Aorta (tissue), 5 donors: ENCODE results near the gene NAPB. TPM values are rescaled to one million over a fixed set of nuclear protein-coding genes. Genes with fewer than 3 reads are reported as not detected.

Experiments
- ATAC-seq: fragments of 200-7000 bp; cut with Tn5 transposase; one replicate; pipeline ENCODE4 v1.9.1; 2022; ENCODE audit warnings: moderate library complexity; ENCODE audit not compliant: low FRiP score
- DNase-seq, 2 donors: peaks; one replicate each; pipeline ENCODE4 v3.0.0-alpha.2; 2020
- H3K27ac ChIP-seq, 2 donors: one replicate each; pipeline ENCODE4 v1.5.1; 2013; ENCODE audit warnings: low read length in 2 of 2, mild to moderate bottlenecking in 2 of 2, moderate library complexity in 2 of 2, control low read depth in 1 of 2, inconsistent platforms in 1 of 2, low read depth in 1 of 2
- H3K27me3 ChIP-seq, 2 donors: one replicate each; pipeline ENCODE4 v1.6.1; 2013; ENCODE audit warnings: control low read depth in 1 of 2, low read length in 1 of 2, mild to moderate bottlenecking in 1 of 2, moderate library complexity in 1 of 2; ENCODE audit not compliant: insufficient read depth in 2 of 2, control insufficient read depth in 1 of 2
- H3K36me3 ChIP-seq, 2 donors: one replicate each; pipeline ENCODE4 v1.6.1; 2013; ENCODE audit warnings: control low read depth in 1 of 2, low read length in 1 of 2, mild to moderate bottlenecking in 1 of 2; ENCODE audit not compliant: insufficient read depth in 2 of 2, control insufficient read depth in 1 of 2
- H3K4me1 ChIP-seq, 2 donors: one replicate each; pipeline ENCODE4 v1.6.1; 2013; ENCODE audit warnings: low read length in 2 of 2, control low read depth in 1 of 2, mild to moderate bottlenecking in 1 of 2, moderate library complexity in 1 of 2; ENCODE audit not compliant: insufficient read depth in 2 of 2, control insufficient read depth in 1 of 2
- H3K4me3 ChIP-seq, 2 donors: one replicate each; pipeline ENCODE4 v1.5.1; 2013; ENCODE audit warnings: low read length in 2 of 2, control low read depth in 1 of 2, mild to moderate bottlenecking in 1 of 2
- H3K9me3 ChIP-seq: one replicate; pipeline ENCODE4 v1.6.1; 2013; ENCODE audit warnings: mild to moderate bottlenecking, low read length; ENCODE audit not compliant: control insufficient read depth
- WGBS, 2 donors: extraction: QIAGEN DNeasy Blood & Tissue Kit; methylation state at CpG; one replicate each; pipeline ENCODE4 v1.1.7; 2013; 5-methylcytosine and 5-hydroxymethylcytosine counted together
- intact Hi-C, 2 donors: fragments of 100-400 bp; cut with DNase I; formaldehyde crosslinking; loops; one replicate each; pipeline versions ENCODE4 v1.14.2 to v1.15.0; 2022
- polyA plus RNA-seq, 2 donors: library from polyadenylated mRNA; stranded (reverse); fragments of 200-250 nt; gene quantifications; one replicate each; pipeline ENCODE4 v1.2.3, GENCODE V29; 2013
- total RNA-seq, 2 donors: library from RNA; stranded (reverse); fragmentation: NEBNext Ultra II Directional; extraction: Animal tissue kit (Norgen Biotek cat#: 25700); gene quantifications; one replicate each; pipeline ENCODE4 v1.2.1, GENCODE V29; 2021
- donor health status: healthy with polysubstance abuse.
- donor health status: Bipolar disorder and iron deficiency.
- donor health status: DM: no; HTN: no; CAD: no.
- donor health status: DM: no; HTN: no; CAD: no.
- donor health status: DM: yes; HTN: yes; CAD: no.

NAPB gene
- total and polyA plus RNA-seq, 4 donors = 6.6 to 15.2 (median 10.2) TPM

- DNase-seq = no peak
- no peak overlapping the region for H3K4me3 ChIP-seq
- H3K36me3 ChIP-seq = no peaks in the 10 kb centered on the region
- no peaks in the 10 kb centered on the region for H3K27me3 ChIP-seq
- no peaks in the 10 kb centered on the region for H3K9me3 ChIP-seq
- intact Hi-C loops = loop anchor here in 1 of 2 donors (5.0 kb wide), 1 partner anchor 37 kb away; no protein-coding TSS in a partner anchor
- ATAC-seq = no peak
- WGBS, 2 donors = 82 to 84% methylated on average over 1 of the region's 1 CpG
- H3K27ac ChIP-seq = no peak overlapping the region
- peaks cover 0 to under 1% of the 10 kb centered on the region in 2 donors for H3K4me1 ChIP-seq
These were observed 6.6 kb downstream of the NAPB start for GRCh38 chr20:23414526-23415188.

- 97% methylated on average over 3 of the region's 3 CpGs for WGBS, 2 donors
- Histone ChIP-seq H3K4me3 (no peak overlapping the region), H3K4me1 (no peaks in the 10 kb centered on the region), H3K9me3 (no peaks in the 10 kb centered on the region), H3K27me3 (no peaks in the 10 kb centered on the region), H3K27ac (no peak overlapping the region), H3K36me3 (no peaks in the 10 kb centered on the region)
- intact Hi-C loops = loop anchor here in 1 of 2 donors (5.0 kb wide), 1 partner anchor 37 kb away; no protein-coding TSS in a partner anchor
- no peak for ATAC-seq
- no peak for DNase-seq
These were observed 7.3 kb downstream of the NAPB start for GRCh38 chr20:23413862-23414422.

GRCh38 chr20:23412026-23412425 lies 9.3 kb downstream of the NAPB start:
- no peak for DNase-seq
- Histone ChIP-seq H3K27ac (no peak overlapping the region), H3K27me3 (no peaks in the 10 kb centered on the region), H3K9me3 (no peaks in the 10 kb centered on the region), H3K4me3 (no peak overlapping the region), H3K36me3 (no peaks in the 10 kb centered on the region), H3K4me1 (no peaks in the 10 kb centered on the region)
- ATAC-seq = no peak
- intact Hi-C loops = loop anchor here in 1 of 2 donors (5.0 kb wide), 1 partner anchor 35 kb away; no protein-coding TSS in a partner anchor
- 71 to 74% methylated on average over 1 of the region's 1 CpG for WGBS, 2 donors

- Histone ChIP-seq H3K36me3 (no peaks in the 10 kb centered on the region), H3K4me3 (no peak overlapping the region), H3K4me1 (no peaks in the 10 kb centered on the region), H3K9me3 (no peaks in the 10 kb centered on the region), H3K27ac (no peak overlapping the region), H3K27me3 (no peaks in the 10 kb centered on the region)
- intact Hi-C loops = loop anchor here in 1 of 2 donors (5.0 kb wide), 1 partner anchor 34 kb away; no protein-coding TSS in a partner anchor
- ATAC-seq = no peak
- DNase-seq = no peak
- WGBS, 2 donors = 90 to 91% methylated on average over 3 of the region's 3 CpGs
These were observed 10.2 kb downstream of the NAPB start for GRCh38 chr20:23410916-23411695.

GRCh38 chr20:23409800-23410199 lies 11.5 kb downstream of the NAPB start:
- H3K36me3 ChIP-seq = no peaks in the 10 kb centered on the region
- H3K4me1 ChIP-seq = no peaks in the 10 kb centered on the region
- H3K9me3 ChIP-seq = no peaks in the 10 kb centered on the region
- no peak for ATAC-seq
- intact Hi-C loops = loop anchor here in 1 of 2 donors (5.0 kb wide), 1 partner anchor 32 kb away; no protein-coding TSS in a partner anchor
- no peak overlapping the region for H3K4me3 ChIP-seq
- 83 to 86% methylated on average over 3 of the region's 3 CpGs for WGBS, 2 donors
- no peaks in the 10 kb centered on the region for H3K27me3 ChIP-seq
- no peak for DNase-seq
- no peak overlapping the region for H3K27ac ChIP-seq

GRCh38 chr20:23408957-23409356 lies 12.3 kb downstream of the NAPB start:
- Histone ChIP-seq H3K4me3 (no peak overlapping the region), H3K4me1 (peaks cover 0 to 2% of the 10 kb centered on the region in 2 donors), H3K27ac (no peak overlapping the region), H3K27me3 (no peaks in the 10 kb centered on the region), H3K36me3 (no peaks in the 10 kb centered on the region), H3K9me3 (no peaks in the 10 kb centered on the region)
- DNase-seq (no peak), ATAC-seq (no peak)
- intact Hi-C loops = no loop called here
- WGBS, 2 donors = 93 to 96% methylated on average over 2 of the region's 2 CpGs

GRCh38 chr20:23407781-23408464 lies 13.4 kb downstream of the NAPB start:
- Histone ChIP-seq H3K9me3 (no peaks in the 10 kb centered on the region), H3K4me3 (no peak overlapping the region), H3K27me3 (no peaks in the 10 kb centered on the region), H3K27ac (no peak overlapping the region), H3K36me3 (no peaks in the 10 kb centered on the region), H3K4me1 (peaks cover 0 to 2% of the 10 kb centered on the region in 2 donors)
- 86 to 90% methylated on average over 2 of the region's 2 CpGs for WGBS, 2 donors
- ATAC-seq = no peak
- intact Hi-C loops = no loop called here
- DNase-seq = no peak

- ATAC-seq = no peak
- H3K9me3 ChIP-seq = no peaks in the 10 kb centered on the region
- H3K4me1 ChIP-seq = peaks cover 0 to 2% of the 10 kb centered on the region in 2 donors
- intact Hi-C loops = no loop called here
- H3K4me3 ChIP-seq = no peak overlapping the region
- H3K27me3 ChIP-seq = no peaks in the 10 kb centered on the region
- H3K27ac ChIP-seq = no peak overlapping the region
- WGBS, 2 donors = 98 to 100% methylated on average over 1 of the region's 1 CpG
- no peak for DNase-seq
- no peaks in the 10 kb centered on the region for H3K36me3 ChIP-seq
These were observed 14.4 kb downstream of the NAPB start for GRCh38 chr20:23406880-23407279.
